Cerebellar nuclear complex (tissue), 1 donor: ENCODE data around the gene TSPOAP1.

Source experiments
- DNase-seq, 2 experiments: peaks; one replicate each; lab custom pipeline; 2025; lab: John Stamatoyannopoulos, UW

Gene TSPOAP1

DNA sequence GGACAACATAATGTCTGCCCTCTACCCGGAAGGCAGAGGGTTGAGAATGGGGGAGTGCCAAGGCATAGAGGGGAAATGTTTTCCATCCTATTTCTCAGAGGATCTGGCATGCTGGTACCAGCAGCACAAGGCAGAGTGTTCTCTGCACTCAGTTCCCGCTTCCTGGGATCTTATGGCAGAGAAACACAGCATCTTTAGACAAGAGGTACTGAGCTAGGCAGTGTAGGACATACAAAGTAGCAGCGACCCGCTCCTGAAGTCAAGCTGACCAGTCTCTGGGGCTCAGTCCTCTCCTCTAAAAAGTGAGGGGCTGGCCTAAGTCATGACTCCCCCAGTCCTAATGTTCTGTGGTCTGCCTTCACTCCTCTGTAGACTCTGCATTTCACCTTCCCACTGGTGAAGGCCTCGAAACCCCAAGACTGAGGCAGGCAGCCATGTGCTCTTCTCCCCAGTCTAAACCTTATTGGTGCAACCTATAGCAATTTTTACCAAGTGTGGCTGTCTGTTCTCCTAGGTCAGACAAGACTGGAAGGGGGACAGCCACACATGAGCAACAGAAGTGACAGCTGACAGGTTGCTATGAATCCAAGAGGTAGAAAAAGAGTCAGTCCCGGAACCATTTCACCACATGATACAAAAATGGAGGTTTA, 11.3 kb upstream of the TSPOAP1 start:
- no peak for DNase-seq

GRCh38 chr17:58338841-58339754, 10.5 kb upstream of the TSPOAP1 start:
- DNase-seq: no peak

- DNase-seq: no peak
Observed at GRCh38 chr17:58338454-58338840, 9.9 kb upstream of the TSPOAP1 start.

GRCh38 chr17:58337600-58338453, 9.2 kb upstream of the TSPOAP1 start:
- no peak for DNase-seq

- no peak for DNase-seq
Observed at GRCh38 chr17:58337210-58337599, 8.6 kb upstream of the TSPOAP1 start.

DNA sequence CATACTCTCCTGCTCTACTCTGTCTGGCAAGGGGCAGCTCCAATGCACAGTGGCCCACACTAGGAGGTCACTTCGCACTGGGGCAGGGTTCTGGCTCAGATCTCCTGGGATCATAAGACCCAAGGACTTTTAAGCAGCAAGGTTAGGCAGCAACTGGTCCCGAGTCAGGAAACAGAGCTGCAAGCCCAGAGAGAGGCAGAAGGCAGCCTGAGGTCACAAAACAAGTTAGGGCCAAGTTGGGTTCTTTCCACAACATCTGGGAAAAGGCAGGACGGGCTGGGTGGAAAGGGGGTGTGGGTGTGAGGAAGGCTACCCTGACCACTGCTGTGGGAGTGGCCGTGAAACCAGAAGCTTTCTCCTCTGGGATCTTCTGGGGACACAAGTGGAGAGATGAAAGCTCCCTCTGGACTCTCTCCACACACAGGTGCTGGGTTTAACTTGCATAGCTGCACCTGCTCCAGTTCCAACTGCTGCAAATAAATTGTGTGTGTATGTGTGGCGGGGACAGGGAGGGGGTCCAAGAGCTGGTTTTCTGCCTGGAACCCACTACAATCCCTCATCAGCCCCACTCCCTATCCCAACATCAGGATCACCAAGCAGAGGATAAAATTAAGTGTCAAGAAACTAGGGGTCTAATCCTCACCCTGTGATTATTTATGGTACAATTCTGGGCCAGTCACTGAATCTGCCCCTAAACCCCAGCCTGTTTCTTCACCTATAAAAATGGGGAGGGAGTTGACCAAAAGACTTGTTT, 8.0 kb upstream of the TSPOAP1 start:
- DNase-seq: no peak

DNA sequence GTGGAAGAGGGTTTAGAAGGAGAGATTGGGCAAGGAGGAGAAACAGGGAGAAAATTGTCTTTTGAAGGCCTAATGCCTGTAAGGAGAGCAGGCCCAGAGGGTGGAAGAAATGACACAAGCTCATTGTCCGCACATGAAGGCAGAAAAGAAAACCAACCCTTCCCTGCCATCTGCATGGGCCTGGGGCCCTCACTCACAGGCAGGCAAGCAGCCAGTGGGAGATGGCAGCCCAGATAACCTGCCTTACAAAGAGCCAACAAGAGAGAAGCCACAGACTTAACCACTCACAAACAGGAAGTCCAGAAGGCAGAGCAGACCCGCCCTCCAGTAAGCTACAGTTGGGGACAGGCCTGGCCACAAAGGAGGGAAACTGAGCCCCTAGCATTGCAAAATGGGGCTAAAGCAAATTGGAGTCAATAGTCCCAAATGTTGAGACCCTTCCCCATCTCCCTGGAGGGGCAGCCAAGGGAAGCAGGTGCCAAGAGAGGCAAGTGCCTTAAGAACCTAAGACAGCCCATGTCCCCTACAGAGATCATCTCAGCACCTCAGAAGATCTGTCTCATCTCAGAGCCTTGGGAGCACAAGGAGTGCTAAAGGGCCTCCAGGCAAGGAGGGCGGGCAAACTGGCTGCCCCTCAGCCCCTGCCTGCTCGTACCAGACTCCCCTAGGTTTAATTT, 7.3 kb upstream of the TSPOAP1 start:
- DNase-seq: no peak

- no peak for DNase-seq
Observed at GRCh38 chr17:58335061-58335731, 6.6 kb upstream of the TSPOAP1 start.

DNA sequence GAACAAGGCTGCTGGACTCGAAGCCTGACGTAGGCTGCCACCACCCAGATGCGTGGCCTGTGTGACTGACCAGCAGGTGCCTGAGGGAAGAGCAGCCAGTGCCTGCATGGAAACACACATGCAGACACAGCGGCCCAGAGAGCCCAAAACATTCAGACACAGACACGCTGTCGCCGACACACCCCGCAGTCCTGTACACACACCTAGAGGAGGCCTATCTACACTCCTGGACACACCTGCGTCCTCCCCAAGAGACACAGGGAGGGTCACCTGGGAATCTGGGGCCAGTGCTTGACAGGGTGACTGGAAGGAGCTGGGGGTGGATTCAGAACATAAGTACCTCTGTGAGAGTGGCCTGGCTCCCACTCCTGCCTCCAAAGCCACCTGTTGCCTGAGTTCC, 6.1 kb upstream of the TSPOAP1 start:
- no peak for DNase-seq

DNA sequence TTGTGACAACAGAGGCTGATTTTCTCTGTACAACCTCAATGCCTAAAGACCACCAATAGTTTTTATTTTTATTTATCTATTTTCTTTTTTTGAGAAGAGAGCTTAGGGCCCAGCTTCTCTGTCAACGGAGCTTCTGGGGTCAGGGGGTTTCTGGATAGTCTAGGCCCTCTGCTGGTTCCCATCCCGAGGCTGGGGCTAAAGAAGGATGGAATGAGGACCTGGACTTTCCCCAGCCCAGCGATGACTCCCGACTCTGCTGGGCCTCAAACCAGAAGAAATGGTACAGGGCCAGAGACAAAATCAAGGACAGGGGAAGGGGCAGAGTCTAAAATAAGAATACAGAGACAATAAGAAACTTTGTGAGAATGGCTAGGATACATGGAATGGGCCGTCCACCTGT, 5.7 kb upstream of the TSPOAP1 start:
- no peak for DNase-seq

- DNase-seq: no peak
Observed at GRCh38 chr17:58333736-58334207, 5.2 kb upstream of the TSPOAP1 start.

GRCh38 chr17:58332778-58333735, 4.5 kb upstream of the TSPOAP1 start:
- no peak for DNase-seq

- DNase-seq: no peak
Observed at GRCh38 chr17:58331815-58332777, 3.5 kb upstream of the TSPOAP1 start.

DNA sequence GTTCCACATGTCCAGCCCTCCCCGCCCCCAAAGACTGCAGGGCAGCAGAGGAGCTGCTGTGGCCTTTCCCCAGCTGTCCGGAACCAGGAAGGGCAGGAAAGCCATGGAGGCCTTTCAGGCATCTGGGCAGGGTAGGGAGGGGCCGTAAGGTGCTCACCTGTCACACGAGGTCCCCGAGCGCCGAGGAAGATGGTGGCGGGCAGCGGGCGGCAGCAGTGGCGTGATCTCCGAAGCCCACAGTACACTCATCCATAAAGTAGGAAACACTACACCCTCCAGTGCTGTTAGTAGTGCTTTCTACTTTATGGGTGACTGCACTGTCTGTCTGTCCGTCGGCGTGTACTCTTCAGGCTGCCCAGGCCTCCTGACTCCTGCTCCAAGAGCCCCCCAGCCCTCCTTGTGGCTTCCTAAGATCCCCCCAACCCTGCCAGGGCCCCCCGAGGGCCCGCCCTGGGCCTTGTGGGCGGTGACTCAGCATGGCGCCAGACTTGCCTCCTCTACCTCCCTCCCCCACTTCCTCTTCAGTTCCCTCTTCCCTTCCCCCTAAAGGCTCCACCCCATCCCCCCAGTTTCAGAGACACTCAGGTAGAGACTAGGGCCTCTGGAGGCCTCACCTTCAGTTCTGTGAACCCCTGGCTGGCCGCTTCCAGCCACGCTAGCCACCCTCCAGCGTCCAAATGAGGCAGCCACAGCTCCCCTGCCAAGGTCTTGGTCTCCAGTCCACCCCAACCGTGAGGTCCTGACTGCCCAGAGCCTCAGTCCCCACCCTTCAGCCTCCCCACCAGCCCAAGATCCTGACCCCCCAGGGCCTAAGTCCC, 2.6 kb upstream of the TSPOAP1 start:
- DNase-seq: no peak

GRCh38 chr17:58330538-58330996, 2.0 kb upstream of the TSPOAP1 start:
- no peak for DNase-seq

DNA sequence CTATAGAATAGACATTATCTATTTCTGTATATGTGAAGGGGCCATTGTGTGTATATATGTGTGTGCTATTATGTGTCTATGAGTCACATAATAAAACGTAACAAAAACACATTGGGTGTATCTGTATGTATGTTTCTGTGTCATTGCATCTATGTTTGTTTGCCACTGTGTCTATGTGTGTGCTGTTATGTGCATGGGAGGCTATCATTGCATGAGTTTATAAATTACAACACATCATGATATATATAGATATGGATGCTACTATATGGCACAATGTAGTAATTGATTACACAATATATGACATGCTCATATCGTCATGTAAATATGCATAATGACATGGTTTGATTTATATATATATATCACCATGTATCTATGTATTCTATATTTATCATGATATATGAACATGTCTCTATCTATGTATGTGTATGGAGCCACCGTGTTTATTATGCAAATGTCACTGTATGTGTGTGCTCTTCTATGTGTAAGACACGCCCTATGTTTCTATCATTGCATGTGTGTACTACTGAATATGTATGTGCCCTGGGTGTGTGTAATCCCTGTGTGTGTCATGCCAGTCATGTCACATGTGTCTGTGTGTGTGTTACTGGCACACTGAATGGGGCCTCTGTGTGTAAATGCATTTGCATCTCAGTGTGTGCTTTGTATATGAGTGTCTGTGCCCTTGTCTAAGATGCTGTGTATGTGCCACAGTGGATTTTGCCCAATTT, 1.4 kb upstream of the TSPOAP1 start:
- DNase-seq: no peak
